Stimulated activated naive CD8-positive, alpha-beta T cell treated with anti-CD3 and anti-CD28 coated beads, Interleukin-15, amount 100 ng/mL, for 72 hours (primary cell): ENCODE data around the gene THG1L.
"Not testable (repeated sequence)": the region's sequence is repeated elsewhere in the genome, so short reads cannot be mapped to it uniquely, and the experiment has no call there.

Source experiments
- ATAC-seq: fragments of 150-1000 bp; cut with Tn5 transposase; 2 replicates; pipeline ENCODE4 v1.10.0; 2021; ENCODE audit warnings: mild to moderate bottlenecking, moderate library complexity
- DNase-seq, 2 donors: peaks; one replicate each; pipeline ENCODE4 v3.0.0; 2021 to 2022
- H3K27ac Mint-ChIP-seq, 2 donors: one replicate each; pipeline ENCODE4 v1.8.0; 2022; ENCODE audit warnings: mild to moderate bottlenecking in 2 of 2, mixed read lengths in 2 of 2, moderate library complexity in 2 of 2
- H3K27me3 Mint-ChIP-seq: one replicate; pipeline ENCODE4 v1.8.0; 2022; ENCODE audit warnings: mixed read lengths
- H3K4me1 Mint-ChIP-seq: one replicate; pipeline ENCODE4 v1.8.0; 2022; ENCODE audit warnings: mild to moderate bottlenecking, mixed read lengths
- H3K4me3 Mint-ChIP-seq, 2 donors: one replicate each; pipeline ENCODE4 v1.8.0; 2022; ENCODE audit warnings: mild to moderate bottlenecking in 2 of 2, mixed read lengths in 2 of 2, moderate library complexity in 1 of 2
- H3K9me3 Mint-ChIP-seq, 2 donors: one replicate each; pipeline ENCODE4 v1.8.0; 2022; ENCODE audit warnings: mixed read lengths in 2 of 2

The THG1L gene

DNA sequence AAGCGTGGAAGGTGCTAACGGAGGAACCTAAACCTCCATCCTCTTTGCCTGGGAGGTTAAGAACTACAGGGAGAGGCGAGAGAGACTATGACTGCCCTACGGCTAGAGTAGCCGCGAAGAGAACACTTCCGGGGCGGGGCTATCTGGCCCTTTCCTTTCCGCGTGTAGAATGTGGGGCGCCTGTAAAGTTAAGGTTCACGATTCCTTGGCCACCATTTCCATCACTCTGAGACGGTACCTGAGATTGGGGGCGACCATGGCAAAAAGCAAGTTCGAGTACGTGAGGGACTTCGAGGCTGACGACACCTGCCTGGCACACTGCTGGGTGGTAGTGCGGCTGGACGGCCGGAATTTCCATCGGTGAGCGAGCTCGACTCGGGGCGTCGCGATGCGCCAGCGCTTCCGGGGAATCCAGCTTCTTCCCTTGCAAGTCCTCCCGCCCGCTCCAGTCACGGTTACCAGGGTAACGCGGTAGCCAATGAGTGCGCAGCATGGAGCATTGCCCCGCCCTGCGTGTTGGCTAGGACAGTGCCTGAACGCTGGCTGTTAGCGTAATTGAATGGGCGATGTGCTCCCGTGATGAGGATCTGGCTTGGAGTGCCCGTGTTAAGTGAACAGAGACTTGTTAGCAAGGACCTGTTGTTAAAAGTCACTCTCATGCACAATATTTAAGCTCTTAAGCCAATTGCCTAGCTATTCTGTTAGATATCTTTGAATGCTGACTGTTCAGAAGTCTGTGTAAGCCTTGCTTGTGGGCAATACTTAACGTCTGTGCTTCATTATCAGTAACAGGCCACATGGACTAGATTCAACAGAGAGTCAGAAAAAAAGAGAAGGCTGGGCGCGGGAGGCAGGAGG lies at the start of gene THG1L:
THG1L (plus strand) TSS at position 149 of the 858 bp plus-strand sequence; CDS start at position 170, 21 bp downstream.
- peaks cover 37% of the 10 kb centered on the region for H3K4me1 Mint-ChIP-seq
- DNase-seq (peak; percentile 94 to 98), ATAC-seq (peak; percentile 96)
- no peaks in the 10 kb centered on the region for H3K27me3 Mint-ChIP-seq
- H3K27ac Mint-ChIP-seq = peak within 1 kb of the TSS; percentile 89 to 96
- H3K9me3 Mint-ChIP-seq = no peaks in the 10 kb centered on the region
- peak within 1 kb of the TSS; percentile 91 to 96 for H3K4me3 Mint-ChIP-seq

DNA sequence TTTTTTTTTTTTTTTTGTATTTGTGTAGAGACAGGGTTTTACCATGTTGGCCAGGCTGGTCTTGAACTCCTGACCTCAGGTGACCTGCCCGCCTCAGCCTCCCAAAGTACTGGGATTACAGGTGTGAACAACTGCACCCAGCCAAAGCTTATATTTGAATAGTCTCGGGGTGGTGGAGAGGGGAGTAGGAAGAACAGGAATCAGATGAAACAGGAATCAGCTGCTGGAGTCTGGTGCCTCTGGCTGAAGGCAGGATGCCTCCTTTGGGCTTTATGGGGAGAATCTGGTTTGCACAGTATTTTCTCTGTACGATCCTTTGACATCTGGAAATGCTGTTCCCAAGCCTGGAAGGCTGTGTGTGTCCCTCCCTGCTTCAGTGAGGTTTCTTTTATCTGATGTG lies 49.0 kb upstream of the THG1L start:
- no peak overlapping the region for H3K27ac Mint-ChIP-seq
- DNase-seq = no peak

DNA sequence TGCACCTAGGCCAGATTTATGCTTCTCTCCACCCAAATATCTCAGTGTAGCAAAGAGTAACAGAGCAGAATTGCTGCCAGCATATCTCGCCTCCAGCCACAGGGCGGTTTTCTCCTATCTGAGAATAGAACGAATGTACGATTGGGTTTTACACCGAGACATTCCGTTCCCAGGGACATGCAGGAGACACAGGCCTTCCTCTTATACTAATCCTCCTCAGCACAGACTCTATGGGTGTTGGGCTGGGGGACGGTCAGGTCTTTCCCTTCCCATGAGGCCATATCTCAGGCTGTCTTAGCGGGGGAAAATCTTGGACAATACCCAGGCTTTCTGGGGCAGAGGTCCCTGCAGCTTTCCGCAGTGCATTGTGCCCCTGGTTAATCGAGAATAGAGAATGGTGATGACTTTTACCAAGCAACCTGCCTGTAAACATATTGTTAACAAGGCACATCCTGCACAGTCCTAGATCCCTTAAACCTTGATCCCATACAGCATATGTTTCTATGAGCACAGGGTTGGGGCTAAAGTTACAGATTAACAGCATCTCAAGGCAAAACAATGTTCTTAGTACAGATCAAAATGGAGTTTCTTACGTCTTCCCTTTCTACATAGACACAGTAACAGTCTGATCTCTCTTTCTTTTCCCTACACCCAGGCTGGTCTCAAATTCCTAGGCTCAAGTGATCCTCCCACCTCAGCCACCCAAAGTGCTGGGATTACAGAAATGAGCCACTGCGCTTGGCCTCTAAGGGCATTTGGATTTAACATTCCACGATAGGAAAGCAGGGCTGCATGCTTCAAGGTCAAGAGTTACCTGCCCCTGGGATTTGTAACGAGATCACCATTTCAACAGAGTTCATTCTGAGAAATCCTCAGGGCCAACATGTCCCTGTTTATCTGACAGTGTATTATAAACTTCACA lies 44.7 kb upstream of the THG1L start:
- not testable (repeated sequence) for H3K27ac Mint-ChIP-seq, DNase-seq, H3K4me1 Mint-ChIP-seq, H3K9me3 Mint-ChIP-seq, ATAC-seq, H3K27me3 Mint-ChIP-seq, H3K4me3 Mint-ChIP-seq

More for the DNA sequence above, 49.0 kb upstream of the THG1L start:
- no peaks in the 10 kb centered on the region for H3K9me3 Mint-ChIP-seq
- no peaks in the 10 kb centered on the region for H3K27me3 Mint-ChIP-seq
- H3K4me1 Mint-ChIP-seq = no peaks in the 10 kb centered on the region
- no peak for ATAC-seq
- H3K4me3 Mint-ChIP-seq = no peak overlapping the region

DNA sequence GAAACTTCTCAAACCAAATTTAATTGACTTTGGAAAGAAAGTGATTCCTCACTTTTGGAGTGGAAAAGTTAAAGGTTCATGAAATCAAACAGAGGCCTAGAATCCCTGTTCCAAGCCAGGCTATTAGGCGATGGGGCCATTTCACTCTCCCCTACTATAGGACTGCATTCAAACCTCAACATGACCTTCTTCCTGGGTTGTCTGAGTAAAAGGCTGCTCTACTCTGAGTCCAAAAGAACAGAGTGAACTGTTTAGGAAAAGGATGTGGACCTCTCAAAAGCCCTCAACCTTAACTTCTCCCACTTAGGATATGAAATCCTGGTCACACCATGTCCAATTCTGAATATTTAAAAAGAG lies 44.0 kb upstream of the THG1L start:
- Mint-ChIP-seq H3K9me3 (peaks cover 0 to 11% of the 10 kb centered on the region in 2 donors), H3K27me3 (peaks cover 11% of the 10 kb centered on the region), H3K4me1 (no peaks in the 10 kb centered on the region), H3K27ac (no peak overlapping the region), H3K4me3 (no peak overlapping the region)
- ATAC-seq = no peak
- DNase-seq = no peak

DNA sequence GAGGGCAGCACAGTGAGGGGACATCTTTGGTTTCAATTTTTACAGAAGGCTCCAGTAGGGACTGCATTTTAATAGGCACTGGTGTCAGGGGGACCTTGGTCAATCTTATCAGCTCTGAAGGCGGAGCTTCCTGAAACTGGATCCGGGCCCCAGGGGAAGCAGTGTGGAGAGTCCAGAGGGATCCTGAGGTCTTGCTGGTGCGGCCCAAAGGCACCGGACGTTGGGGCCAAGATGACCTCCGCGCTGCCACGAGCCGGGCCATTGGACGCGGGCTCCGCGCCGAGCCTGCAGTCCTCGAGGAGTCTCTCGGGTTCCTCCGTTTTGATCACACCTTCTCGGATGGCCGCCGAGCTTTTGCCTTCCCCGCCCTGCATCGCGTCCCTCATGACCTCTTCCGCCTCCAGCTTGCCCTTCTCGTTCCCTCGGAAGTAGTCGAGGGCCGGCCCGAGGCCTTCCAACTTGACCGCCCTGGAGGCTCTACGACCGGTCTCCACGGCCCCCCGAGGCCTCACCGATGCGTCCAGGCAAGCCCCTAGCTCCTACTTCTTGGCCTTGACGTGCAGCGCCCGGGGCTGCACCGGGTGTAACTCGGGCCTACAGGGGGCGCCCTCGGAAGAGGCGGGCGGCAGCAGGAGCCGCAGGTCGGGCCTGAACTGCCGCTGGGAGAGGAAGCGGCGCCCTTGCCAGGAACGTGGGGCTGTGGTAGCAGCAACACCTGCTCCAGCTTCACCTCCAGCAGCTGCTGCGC lies 41.1 kb upstream of the THG1L start:
- Mint-ChIP-seq H3K27ac (no peak overlapping the region), H3K4me1 (no peaks in the 10 kb centered on the region), H3K27me3 (peaks cover 18% of the 10 kb centered on the region), H3K4me3 (no peak overlapping the region), H3K9me3 (peaks cover 0 to 11% of the 10 kb centered on the region in 2 donors)
- DNase-seq = peak in 1 of 2 donors; percentile 10
- peak; percentile 26 for ATAC-seq

DNA sequence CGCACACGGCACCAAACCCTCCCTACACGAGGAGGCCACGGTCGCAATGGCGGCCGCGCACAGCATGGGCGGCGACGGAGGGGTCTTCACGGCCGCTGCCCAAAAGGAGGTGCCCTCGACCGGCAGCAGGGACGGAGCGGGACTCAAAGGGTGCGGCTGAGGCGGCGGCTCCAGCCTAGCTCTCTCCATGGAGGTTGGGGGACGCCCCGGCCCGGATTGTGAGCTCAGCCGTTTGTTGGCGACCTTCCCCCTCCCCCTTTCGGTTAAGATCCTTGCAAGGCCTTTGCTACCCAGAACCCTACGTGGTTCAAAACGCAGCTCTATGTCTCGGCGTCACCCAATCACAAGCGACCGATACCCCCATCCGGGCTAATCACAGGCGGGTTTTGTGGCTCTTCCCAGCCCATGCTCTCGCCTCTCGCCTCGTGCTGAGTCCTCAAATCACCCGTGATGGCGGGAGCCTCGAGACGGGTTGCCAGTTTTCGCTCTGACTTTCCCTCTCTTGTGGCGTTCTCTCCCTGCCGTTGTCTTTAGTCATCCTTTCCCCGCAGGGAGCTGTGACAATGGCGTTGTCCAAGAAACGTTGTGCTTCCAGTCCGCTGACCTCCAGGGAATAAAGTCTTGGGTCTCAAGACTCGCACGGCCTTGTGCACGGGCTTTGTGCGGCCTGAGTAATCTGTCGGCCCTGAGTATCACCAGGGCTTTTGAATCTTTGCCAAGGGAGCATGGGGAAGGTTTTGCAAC lies 40.4 kb upstream of the THG1L start:
- Mint-ChIP-seq H3K9me3 (peaks cover 0 to 11% of the 10 kb centered on the region in 2 donors), H3K27me3 (peaks cover 20% of the 10 kb centered on the region), H3K4me3 (no peak overlapping the region), H3K4me1 (no peaks in the 10 kb centered on the region), H3K27ac (no peak overlapping the region)
- peak; percentile 39 for ATAC-seq
- no peak for DNase-seq

DNA sequence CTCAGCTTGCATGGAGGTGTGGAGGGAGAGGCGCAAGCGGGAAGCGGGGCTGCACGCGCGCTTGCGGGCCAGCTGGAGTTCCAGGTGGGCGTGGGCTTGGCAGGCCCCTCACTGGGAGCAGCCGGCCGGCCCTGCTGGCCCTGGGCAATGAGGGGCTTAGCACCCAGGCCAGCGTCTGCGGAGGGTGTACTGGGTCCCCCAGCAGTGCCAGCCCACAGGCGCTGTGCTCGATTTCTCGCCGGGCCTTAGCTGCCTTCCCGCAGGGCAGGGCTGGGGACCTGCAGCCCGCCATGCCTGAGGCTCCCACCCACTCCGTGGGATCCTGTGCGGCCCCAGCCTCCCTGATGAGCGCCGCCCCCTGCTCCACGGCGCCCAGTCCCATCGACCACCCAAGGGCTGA lies 37.4 kb upstream of the THG1L start:
- not testable (repeated sequence) for H3K27ac Mint-ChIP-seq, DNase-seq, H3K4me3 Mint-ChIP-seq, ATAC-seq, H3K4me1 Mint-ChIP-seq
- peaks cover 24% of the 10 kb centered on the region for H3K27me3 Mint-ChIP-seq
- H3K9me3 Mint-ChIP-seq = peaks cover 6 to 19% of the 10 kb centered on the region in 2 donors

DNA sequence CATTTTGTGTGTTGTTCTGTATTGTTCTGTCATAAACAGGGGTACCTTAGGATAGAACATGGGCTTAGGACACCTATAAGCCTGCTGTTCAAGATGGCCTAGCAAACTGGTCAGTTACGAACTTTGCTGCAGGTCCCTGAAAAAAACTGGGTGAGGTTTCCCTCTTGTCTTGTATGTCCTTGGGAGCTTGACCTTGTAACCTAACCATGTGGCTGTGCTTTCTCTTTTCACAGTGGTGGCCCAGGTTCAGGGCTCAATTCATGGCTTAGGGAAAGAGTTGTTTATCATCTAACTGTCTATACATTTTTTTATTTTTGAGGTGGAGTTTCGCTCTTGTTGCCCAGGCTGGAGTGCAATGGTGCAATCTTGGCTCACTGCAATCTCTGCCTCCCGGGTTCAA lies 35.1 kb upstream of the THG1L start:
- H3K27ac Mint-ChIP-seq, ATAC-seq: not testable (repeated sequence)

DNA sequence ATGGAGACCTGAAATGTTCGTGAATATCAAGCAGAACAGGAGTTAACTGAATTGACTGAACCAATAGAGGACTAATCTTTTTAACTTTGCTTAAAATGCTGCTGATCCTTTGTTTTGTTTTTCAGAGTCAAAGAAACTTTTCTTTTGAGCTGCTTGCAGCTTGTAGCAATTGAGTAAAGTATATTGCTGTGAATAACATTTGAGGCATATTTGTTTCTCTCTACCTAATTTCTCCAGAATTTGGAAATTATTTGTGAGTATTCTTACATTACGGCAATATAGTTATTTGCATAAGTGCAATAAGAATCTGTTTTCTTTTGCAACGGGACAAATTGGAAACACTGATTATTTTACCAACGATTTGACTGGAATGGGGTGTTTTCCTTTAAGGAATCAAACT lies 32.5 kb upstream of the THG1L start:
- H3K27ac Mint-ChIP-seq, H3K4me1 Mint-ChIP-seq, ATAC-seq, DNase-seq, H3K27me3 Mint-ChIP-seq, H3K4me3 Mint-ChIP-seq: not testable (repeated sequence)
- peaks cover 6 to 14% of the 10 kb centered on the region in 2 donors for H3K9me3 Mint-ChIP-seq

More for the DNA sequence above, 35.1 kb upstream of the THG1L start:
- H3K4me1 Mint-ChIP-seq, DNase-seq, H3K4me3 Mint-ChIP-seq: not testable (repeated sequence)
- Mint-ChIP-seq H3K27me3 (peaks cover 21% of the 10 kb centered on the region), H3K9me3 (peaks cover 6 to 23% of the 10 kb centered on the region in 2 donors)

DNA sequence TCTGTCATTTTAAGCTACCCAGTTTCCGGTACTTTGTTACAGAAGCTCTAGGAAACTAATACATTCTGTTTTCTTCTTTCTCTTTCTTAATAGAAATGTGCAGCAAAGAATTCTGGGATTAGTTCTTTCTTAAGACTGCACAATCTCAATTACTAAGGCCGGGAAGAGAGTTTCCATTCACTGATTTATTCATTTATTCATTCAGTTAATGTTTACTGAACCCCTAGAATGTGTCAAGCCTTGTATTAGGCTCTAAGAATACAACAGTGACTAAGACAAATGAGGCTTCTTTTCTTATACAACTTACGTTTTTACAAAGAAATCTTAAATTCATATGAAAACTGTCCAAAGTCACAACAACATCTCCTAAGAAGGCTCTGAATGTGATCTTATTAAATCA lies 27.5 kb upstream of the THG1L start:
- no peak overlapping the region for H3K27ac Mint-ChIP-seq
- H3K9me3 Mint-ChIP-seq = peaks cover 0 to 6% of the 10 kb centered on the region in 2 donors
- no peak overlapping the region for H3K4me3 Mint-ChIP-seq
- ATAC-seq (no peak), DNase-seq (no peak)
- H3K4me1 Mint-ChIP-seq = no peaks in the 10 kb centered on the region
- peaks cover 6% of the 10 kb centered on the region for H3K27me3 Mint-ChIP-seq

DNA sequence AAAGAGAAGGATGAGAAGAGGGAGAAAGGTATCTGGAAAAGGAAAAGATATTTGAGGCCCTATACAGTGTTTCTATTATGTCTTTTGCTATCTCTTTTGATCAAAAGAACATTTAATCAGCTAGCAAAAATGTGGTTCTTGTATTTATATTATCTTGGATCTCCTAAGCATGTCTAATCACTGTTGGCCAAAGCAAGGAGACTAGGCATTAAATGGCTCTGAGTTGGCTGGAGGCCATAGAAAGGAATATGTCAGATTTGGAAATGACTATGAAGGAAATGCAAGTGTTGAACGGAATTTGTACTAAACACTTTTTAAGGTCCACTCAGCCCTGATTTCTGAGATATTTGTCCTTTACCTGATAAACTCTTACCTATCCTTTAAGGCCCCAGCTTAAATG lies 22.4 kb upstream of the THG1L start:
- no peaks in the 10 kb centered on the region for H3K9me3 Mint-ChIP-seq
- no peak for ATAC-seq
- peaks cover 6% of the 10 kb centered on the region for H3K27me3 Mint-ChIP-seq
- no peak for DNase-seq
- H3K4me3 Mint-ChIP-seq = no peak overlapping the region
- no peaks in the 10 kb centered on the region for H3K4me1 Mint-ChIP-seq
- H3K27ac Mint-ChIP-seq = no peak overlapping the region

DNA sequence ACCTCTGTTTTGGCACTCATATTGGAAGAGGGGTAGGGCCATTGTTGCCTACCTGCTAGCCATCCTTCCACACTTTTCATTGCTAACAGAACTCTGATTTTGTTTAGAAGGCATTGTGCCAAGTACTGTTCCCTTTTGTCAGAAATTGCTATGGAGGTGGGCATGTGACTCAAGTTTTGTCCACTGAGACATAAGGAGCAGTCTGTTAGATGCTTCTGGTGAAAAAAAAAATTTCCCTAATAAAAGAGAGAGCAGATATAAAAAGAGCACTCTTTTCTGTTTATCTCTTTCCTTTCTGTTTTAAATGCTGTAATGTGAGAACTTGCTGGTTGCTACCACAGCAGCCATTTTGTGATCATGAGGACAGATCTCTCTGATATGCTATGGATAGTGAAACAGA lies 21.9 kb upstream of the THG1L start:
- Mint-ChIP-seq H3K4me1 (no peaks in the 10 kb centered on the region), H3K9me3 (no peaks in the 10 kb centered on the region), H3K27me3 (peaks cover 6% of the 10 kb centered on the region), H3K27ac (no peak overlapping the region), H3K4me3 (no peak overlapping the region)
- ATAC-seq (no peak), DNase-seq (no peak)

DNA sequence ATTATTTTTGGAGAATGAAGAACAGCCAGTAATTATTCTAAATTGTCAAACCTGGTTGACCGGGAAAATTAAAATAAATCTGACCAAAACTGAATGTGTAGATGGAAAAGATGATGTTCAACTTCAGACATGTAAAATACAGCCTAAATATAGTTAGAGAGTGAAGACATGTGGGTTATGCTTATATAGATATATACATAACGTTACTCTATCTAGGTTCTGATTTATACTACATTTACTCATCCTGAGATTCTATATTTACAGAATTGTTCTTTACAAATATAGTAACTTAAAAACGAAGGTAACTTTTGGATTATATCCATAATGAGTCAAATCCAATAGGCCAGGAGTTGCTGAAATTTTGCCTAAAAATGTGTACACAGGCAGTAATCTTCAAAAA lies 20.8 kb upstream of the THG1L start:
- Mint-ChIP-seq H3K4me3 (no peak overlapping the region), H3K9me3 (no peaks in the 10 kb centered on the region), H3K27me3 (peaks cover 6% of the 10 kb centered on the region), H3K27ac (no peak overlapping the region), H3K4me1 (no peaks in the 10 kb centered on the region)
- DNase-seq (no peak), ATAC-seq (no peak)

DNA sequence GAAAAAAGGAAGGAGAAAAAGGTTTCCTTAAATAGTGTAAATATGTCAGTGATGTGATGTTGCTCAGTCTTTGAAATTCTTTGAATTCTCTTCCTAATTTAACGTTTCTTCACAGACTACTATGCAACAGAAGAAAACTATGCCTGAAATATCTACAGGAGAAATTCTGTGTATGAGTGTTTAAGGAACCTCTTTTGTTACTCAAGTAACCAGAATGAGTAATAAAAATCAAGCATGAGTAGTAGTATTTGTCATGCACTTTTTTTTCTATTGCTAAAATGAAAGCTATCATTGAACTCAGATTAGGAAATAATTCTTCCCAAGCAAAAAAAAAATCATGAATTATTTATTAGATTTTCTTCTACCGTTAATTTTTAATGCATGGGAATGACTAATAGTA lies 20.3 kb upstream of the THG1L start:
- no peak overlapping the region for H3K4me3 Mint-ChIP-seq
- no peaks in the 10 kb centered on the region for H3K4me1 Mint-ChIP-seq
- peaks cover 4% of the 10 kb centered on the region for H3K27me3 Mint-ChIP-seq
- no peak for ATAC-seq
- no peak overlapping the region for H3K27ac Mint-ChIP-seq
- no peaks in the 10 kb centered on the region for H3K9me3 Mint-ChIP-seq
- no peak for DNase-seq
